GM10847 (cell line): ENCODE data around the gene WBP4.

ENCODE experiments used
- POLR2A ChIP-seq: IDR thresholded peaks from 2 replicates; pipeline ENCODE4 v1.6.1; 2011; ENCODE audit not compliant: insufficient read length; ENCODE audit errors: extremely low read depth

Gene WBP4

GRCh38 chr13:41034382-41034781 is 26.9 kb upstream of the WBP4 start:
- TF ChIP-seq POLR2A = no peak

- no peak for TF ChIP-seq POLR2A
Observed at GRCh38 chr13:41034881-41035280, 26.4 kb upstream of the WBP4 start.

- no peak for TF ChIP-seq POLR2A
Observed at GRCh38 chr13:41039746-41040145, 21.6 kb upstream of the WBP4 start.

- TF ChIP-seq POLR2A = no peak
Observed at GRCh38 chr13:41040584-41041334, 20.6 kb upstream of the WBP4 start.

- no peak for TF ChIP-seq POLR2A
Observed at GRCh38 chr13:41048640-41049039, 12.7 kb upstream of the WBP4 start.

GRCh38 chr13:41049480-41050440 is 11.5 kb upstream of the WBP4 start:
- TF ChIP-seq POLR2A = no peak

GRCh38 chr13:41052441-41052840 is 8.9 kb upstream of the WBP4 start:
- TF ChIP-seq POLR2A = no peak

GRCh38 chr13:41053384-41053826 is 7.9 kb upstream of the WBP4 start:
- TF ChIP-seq POLR2A = no peak

GRCh38 chr13:41054212-41054877 is 7.0 kb upstream of the WBP4 start:
- no peak for TF ChIP-seq POLR2A

- no peak for TF ChIP-seq POLR2A
Observed at GRCh38 chr13:41054919-41055619, 6.2 kb upstream of the WBP4 start.

GRCh38 chr13:41056194-41056593 is 5.1 kb upstream of the WBP4 start:
- no peak for TF ChIP-seq POLR2A

- TF ChIP-seq POLR2A = no peak
Observed at GRCh38 chr13:41056826-41057711, 4.2 kb upstream of the WBP4 start.

GRCh38 chr13:41058295-41059070 is 2.8 kb upstream of the WBP4 start:
- no peak for TF ChIP-seq POLR2A
